ENCODE measurements around the gene C2orf68.
"Not testable (repeated sequence)": the region's sequence is repeated elsewhere in the genome, so short reads cannot be mapped to it uniquely, and the experiment has no call there.

DNA sequence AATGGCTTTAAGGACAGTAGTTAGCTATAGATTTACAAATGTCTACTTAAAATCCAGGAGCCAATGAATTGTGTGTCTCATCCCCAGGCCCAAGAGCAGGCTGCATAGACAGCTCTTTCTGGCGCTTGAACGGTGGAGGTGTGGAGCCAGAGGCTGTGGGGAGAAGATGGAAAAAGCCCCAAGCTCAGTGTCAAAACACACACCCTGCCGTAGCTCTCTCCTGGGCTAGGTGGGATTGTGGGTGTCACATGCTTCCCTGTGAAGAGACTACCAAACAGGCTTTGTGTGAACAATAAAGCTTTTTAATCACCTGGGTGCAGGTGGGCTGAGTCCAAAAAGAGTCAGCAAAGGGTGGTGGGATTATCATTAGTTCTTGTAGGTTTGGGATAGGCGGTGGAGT, 45.5 kb upstream of the C2orf68 start:
- TF ChIP-seq, protein P1, sequence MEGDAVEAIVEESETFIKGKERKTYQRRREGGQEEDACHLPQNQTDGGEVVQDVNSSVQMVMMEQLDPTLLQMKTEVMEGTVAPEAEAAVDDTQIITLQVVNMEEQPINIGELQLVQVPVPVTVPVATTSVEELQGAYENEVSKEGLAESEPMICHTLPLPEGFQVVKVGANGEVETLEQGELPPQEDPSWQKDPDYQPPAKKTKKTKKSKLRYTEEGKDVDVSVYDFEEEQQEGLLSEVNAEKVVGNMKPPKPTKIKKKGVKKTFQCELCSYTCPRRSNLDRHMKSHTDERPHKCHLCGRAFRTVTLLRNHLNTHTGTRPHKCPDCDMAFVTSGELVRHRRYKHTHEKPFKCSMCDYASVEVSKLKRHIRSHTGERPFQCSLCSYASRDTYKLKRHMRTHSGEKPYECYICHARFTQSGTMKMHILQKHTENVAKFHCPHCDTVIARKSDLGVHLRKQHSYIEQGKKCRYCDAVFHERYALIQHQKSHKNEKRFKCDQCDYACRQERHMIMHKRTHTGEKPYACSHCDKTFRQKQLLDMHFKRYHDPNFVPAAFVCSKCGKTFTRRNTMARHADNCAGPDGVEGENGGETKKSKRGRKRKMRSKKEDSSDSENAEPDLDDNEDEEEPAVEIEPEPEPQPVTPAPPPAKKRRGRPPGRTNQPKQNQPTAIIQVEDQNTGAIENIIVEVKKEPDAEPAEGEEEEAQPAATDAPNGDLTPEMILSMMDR (IDR thresholded peaks at IDR 0.05) = not testable (repeated sequence)
- TF ChIP-seq EZH2 (IDR thresholded peaks at IDR 0.05; ENCODE audit: borderline replicate concordance, insufficient read depth, low read depth, low read length, poor library complexity, severe bottlenecking) = not testable (repeated sequence)

All from B cell (primary cell).